SW 1271 (cell line): ENCODE data around the gene SPAAR.
"Not testable (repeated sequence)": the region's sequence is repeated elsewhere in the genome, so short reads cannot be mapped to it uniquely, and the experiment has no call there.

ENCODE experiments used
- DNase-seq, 2 experiments: peaks; one replicate each; lab custom pipeline; 2025; lab: John Stamatoyannopoulos, UW

Gene SPAAR

GRCh38 chr9:35909274-35909673, at the start of gene SPAAR:
Gene SPAAR (plus strand): TSS chr9:35909490. CDS start chr9:35910464, 974 bp downstream.
- DNase-seq: no peak

GRCh38 chr9:35859990-35860339, 49.3 kb upstream of the SPAAR start:
- DNase-seq: no peak

- no peak for DNase-seq
Observed at GRCh38 chr9:35861161-35861897, 48.0 kb upstream of the SPAAR start.

GRCh38 chr9:35862328-35862727, 47.0 kb upstream of the SPAAR start:
- no peak for DNase-seq

GRCh38 chr9:35863583-35863982, 45.7 kb upstream of the SPAAR start:
- no peak for DNase-seq

DNA sequence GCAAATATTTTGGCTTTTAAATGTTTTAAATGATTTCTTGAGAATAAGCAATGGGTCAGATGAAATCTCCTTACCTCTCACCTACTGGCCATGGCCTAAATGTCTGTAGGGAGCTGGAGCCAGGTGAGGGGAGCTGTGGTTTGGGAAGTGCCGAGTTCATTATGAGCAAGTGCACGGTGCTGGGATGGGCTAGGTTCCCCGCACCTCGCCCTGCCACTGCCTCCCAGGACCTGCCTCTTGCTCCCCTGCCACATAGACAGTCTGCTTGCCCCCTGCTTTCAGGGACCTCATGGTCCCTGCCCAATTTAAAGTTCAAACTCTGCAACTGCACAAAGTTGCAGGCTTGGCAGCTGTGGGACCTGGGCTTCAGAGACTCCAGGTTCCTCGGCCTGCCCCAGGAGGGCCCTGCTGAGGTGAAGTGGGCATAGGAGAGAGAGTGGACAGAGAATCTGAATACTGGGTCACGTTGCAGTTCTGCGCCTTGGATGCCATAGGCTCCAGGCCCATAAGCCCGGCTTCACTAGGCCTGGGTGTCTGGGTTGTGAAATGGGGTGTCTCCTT, 44.5 kb upstream of the SPAAR start:
- DNase-seq: no peak

- no peak for DNase-seq
Observed at GRCh38 chr9:35867538-35867937, 41.8 kb upstream of the SPAAR start.

GRCh38 chr9:35868933-35869332, 40.4 kb upstream of the SPAAR start:
- no peak for DNase-seq

DNA sequence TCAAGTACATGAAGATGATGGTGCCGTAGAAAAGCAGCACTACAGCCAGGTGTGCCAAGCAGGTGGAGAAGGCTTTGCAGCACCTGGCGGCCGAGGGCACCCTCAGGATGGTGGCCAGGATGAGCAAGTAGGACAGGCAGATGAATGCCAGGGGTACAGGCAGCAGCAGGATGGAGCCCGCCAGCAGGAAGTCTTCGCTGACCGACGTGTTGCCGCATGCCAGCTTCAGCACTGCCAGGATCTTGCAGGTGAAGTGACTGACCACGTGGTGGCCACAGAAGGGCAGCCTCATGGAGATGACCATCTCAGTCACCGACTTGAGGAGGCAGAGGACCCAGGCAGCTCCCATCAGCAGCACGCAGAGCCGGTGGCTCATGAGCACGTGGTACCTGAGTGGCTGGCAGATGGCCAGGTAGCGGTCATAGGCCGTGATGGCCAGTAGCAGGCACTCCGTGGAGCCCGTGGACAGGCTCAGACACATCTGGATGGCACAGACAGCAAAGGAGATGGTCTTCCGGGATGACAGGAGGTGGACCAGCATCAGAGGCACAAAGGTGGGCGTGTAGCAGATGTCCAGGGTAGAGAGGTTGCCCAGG, 39.6 kb upstream of the SPAAR start:
- DNase-seq: no peak

- no peak for DNase-seq
Observed at GRCh38 chr9:35870351-35870923, 38.9 kb upstream of the SPAAR start, which contains the start of gene OR13J1. Gene OR13J1 (minus strand): TSS chr9:35870401. CDS start chr9:35870401, 0 bp downstream.

DNA sequence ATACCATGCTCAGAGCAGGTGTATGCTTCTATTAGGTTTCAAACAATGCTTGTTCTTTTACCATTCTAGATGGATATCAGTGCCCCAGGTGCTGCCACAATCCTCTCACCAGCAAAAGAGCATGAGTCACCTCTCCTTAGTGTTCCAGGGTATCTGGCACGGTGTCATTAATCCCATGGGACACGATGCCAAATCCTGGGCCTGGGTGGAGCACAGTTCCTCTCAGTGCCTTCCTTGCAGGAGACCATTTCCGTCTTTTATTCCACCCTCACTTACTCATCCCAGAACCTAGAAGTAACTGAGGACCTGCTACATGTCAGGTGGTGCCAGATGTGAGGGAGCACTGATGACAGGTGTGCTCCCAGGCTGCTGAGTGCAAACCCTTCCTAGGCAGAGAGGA, 37.7 kb upstream of the SPAAR start:
- no peak for DNase-seq

DNA sequence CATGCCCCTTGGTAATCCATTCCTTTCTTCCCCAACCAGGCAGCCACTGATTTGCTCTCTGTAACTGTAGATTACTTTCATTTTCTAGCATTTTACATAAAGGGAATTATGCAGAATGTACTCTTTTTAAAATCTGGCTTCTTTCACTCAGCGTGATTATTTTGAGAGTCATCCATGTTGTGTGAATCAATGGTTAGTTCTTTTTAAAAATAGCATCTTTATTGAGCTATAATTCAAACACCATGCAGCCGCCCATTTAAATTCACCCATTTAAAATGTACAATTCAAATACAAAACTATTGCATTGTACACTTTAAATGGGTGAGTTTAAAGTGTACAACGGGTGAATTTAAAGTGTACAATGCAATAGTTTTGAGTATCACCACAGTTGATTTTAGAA, 36.8 kb upstream of the SPAAR start:
- no peak for DNase-seq

DNA sequence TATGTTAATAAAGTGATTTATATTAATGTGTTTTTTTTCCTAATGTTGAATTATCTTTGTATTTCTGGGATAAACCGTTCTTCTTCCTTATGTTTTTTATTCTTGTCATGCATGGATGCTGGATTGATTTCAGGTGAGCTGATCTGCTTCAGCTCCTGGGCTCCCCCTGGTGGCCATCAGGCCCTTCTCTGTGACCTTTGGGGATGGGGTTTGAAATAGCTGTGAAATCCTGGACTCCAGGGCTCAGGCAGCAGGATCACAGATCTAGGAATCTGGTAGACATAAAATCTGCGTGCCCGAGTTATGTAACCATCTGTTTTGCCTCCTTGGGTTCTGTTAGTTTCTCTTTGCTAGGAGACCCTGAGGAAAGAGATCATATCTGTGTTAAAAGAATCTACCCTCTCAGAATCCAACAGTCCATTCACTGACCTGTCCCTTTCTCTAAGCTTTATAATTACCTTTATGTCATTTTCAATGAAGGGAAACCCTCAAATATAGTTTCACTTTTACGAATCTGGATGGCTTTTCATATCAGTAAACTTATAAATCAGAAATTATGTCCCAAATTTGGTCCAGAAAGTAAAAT, 26.9 kb upstream of the SPAAR start:
- DNase-seq: peak in 1 of 2 experiments; percentile 44

GRCh38 chr9:35882996-35883395, 26.3 kb upstream of the SPAAR start:
- DNase-seq: no peak

DNA sequence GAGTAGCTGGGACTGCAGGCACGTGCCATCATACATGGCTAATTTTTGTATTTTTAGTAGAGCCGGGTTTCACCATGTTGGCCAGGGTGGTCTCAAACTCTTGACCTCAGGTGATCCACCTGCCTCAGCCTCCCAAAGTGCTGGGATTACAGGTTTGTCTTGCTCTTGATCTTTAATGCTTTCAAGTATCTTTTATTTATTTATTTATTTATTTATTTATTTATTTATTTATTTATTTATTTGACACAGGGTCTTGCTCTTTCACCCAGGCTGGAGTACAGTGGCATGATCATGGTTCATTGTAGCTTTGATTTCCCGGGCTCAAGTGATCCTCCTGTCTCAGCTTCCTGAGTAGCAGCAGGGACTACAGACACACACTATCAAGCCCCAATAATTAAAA, 24.4 kb upstream of the SPAAR start:
- DNase-seq: not testable (repeated sequence)

DNA sequence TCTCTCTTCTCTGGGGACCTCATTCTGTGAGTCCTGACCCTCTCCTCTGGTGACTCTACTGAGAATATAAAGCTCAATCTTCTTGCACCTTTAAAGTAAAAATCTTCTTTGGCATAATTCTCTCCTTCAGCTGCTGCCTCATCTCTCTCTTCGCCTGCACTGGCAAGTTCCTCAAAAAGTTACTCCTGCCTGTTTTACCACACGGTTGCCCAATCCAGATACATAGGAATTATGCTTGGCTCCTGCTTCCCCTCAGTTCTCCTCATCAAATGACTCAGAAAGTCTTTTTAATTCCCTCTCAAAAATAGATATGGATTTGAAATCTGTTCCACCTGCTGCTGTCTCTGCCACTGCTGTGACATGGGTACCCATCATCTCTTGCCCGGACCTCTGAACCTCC, 17.6 kb upstream of the SPAAR start:
- DNase-seq: no peak

DNA sequence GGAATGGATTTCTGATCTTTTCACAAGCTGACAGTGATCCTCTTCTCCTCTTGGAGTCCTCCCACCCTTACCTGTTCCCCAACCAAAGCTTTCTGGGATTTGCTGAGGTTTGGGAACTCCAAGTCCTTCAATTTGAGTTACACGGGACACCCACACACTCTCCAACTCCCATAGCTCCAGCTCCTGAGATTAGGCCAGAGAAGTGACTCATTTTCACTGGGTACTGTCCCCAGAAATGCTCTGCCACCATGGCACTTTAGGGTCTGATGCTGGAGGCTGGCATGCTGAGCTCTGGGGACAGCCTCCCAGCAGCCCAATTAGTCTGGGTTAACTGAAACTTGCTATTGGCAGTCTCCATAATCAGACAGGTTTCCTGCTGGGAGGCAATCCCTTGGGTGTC, 17.2 kb upstream of the SPAAR start:
- no peak for DNase-seq

GRCh38 chr9:35896570-35896969, 12.7 kb upstream of the SPAAR start:
- DNase-seq: no peak

DNA sequence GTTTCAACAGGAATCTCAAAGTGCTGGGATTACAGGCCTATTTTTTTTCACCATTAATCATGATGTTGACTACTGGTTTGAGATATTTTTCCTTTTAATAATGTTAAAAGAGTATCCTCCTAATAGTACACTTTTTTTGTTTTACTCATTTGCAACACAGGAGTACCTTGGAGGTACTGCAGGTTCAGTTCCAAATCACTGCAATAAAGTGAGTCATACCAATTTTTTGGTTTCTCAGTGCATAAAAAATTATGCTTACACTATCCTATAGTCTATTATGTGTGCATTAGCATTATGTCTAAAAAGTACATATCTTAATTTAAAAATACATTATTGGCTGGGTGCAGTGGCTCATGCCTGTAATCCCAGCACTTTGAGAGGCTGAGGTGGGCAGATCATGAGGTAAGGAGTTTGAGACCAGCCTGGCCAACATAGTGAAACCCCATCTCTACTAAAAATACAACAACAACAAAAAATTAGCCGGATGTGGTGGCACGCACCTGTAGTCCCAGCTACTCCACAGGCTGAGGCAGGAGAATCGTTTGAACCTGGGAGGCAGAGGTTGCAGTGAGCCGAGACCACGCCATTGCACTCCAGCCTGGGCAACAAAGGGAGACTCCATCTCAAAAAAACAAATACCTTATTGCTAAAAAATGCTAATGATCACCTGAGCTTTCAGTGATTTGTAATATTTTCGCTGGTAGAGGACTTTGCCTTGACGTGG, 11.8 kb upstream of the SPAAR start:
- DNase-seq: not testable (repeated sequence)

DNA sequence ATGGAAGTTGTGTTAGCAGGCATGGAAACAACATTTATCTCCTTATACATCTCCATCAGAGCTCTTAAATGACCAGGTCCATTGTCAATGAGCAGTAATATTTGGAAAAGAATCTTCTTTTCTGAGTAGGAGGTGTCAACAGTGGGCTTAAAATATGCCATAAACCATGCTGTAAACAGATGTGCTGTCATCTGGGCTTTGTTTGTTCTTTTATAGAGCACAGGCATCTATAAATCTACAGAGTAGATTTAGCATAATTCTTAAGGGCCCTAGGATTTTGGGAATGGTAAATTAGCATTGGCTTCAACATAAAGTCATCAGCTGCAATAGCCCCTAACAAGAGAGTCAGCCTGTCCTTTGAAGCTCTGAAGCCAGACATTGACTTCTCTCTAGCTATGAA, 11.0 kb upstream of the SPAAR start:
- no peak for DNase-seq

DNA sequence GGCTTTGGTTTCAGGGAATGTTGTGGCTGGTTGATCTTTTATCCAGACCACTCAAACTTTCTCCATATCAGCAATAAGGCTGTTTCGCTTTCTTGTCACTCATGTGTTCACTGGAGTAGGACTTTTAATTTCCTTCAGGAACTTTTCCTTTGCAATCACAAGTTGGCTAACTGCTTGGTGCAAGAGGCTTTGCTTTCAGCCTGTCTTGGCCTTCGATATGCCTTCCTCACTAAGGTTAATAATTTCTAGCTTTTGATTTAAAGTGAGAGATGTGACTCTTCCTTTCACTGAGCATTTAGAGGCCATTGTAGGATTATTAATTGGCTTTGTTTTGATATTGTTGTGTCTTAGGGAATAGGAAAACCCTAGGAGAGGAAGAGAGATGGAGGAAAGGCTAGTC, 10.3 kb upstream of the SPAAR start:
- no peak for DNase-seq

- peak in 1 of 2 experiments; percentile 49 for DNase-seq
Observed at GRCh38 chr9:35903049-35903448, 6.2 kb upstream of the SPAAR start.
